GM12872 (cell line): ENCODE measurements around the gene ZNF780A.

ENCODE experiments used
- CTCF ChIP-seq: IDR thresholded peaks from 3 replicates; pipeline ENCODE4 v1.5.1; 2011; ENCODE audit warnings: low read depth, mild to moderate bottlenecking, low read length, moderate library complexity; ENCODE audit not compliant: insufficient read depth

ZNF780A gene

GRCh38 chr19:40091205-40092129 is 724 bp upstream of the ZNF780A start:
- no peak for TF ChIP-seq CTCF

GRCh38 chr19:40089462-40089861 is 1.3 kb downstream of the ZNF780A start:
- no peak for TF ChIP-seq CTCF

GRCh38 chr19:40088299-40089047 is 2.3 kb downstream of the ZNF780A start:
- TF ChIP-seq CTCF, result no peak

- TF ChIP-seq CTCF, result no peak
Measured at GRCh38 chr19:40084948-40085347, 5.8 kb downstream of the ZNF780A start.

GRCh38 chr19:40081411-40081810 is 9.3 kb downstream of the ZNF780A start:
- TF ChIP-seq CTCF, result no peak

- TF ChIP-seq CTCF, result no peak
Measured at GRCh38 chr19:40080289-40080688, 10.5 kb downstream of the ZNF780A start.

GRCh38 chr19:40078377-40078776 is 12.4 kb downstream of the ZNF780A start:
- no peak for TF ChIP-seq CTCF
